Upper lobe of left lung (tissue), 6 donors: ENCODE results near the gene CREBRF. TPM values are rescaled to one million over a fixed set of nuclear protein-coding genes. Genes with fewer than 3 reads are reported as not detected.

Experiments used
- ATAC-seq, 2 donors: fragments of 200-7000 bp; cut with Tn5 transposase; one replicate each; pipeline ENCODE4 v1.9.1; 2022; ENCODE audit warnings: mild to moderate bottlenecking in 2 of 2, moderate library complexity in 2 of 2; ENCODE audit not compliant: low FRiP score in 2 of 2
- DNase-seq, 2 donors: peaks; one replicate each; pipeline ENCODE4 v3.0.0-alpha.2; 2019 to 2020
- H3K27ac ChIP-seq, 4 donors: fragments of 200-600 bp; sonication (generic); one replicate each; pipeline ENCODE4 v1.5.1; 2016 to 2019
- H3K27me3 ChIP-seq, 4 donors: fragments of 200-600 bp; sonication (generic); one replicate each; pipeline ENCODE4 v1.5.1; 2017 to 2019
- H3K36me3 ChIP-seq, 4 donors: fragments of 200-600 bp; sonication (generic); one replicate each; pipeline ENCODE4 v1.5.1; 2016 to 2019
- H3K4me1 ChIP-seq, 4 donors: fragments of 200-600 bp; sonication (generic); one replicate each; pipeline ENCODE4 v1.5.1; 2018 to 2019
- H3K4me3 ChIP-seq, 4 donors: fragments of 200-600 bp; sonication (generic); one replicate each; pipeline ENCODE4 v1.5.1; 2017 to 2019; ENCODE audit warnings: mild to moderate bottlenecking in 2 of 4, moderate library complexity in 1 of 4
- H3K9me3 ChIP-seq, 4 donors: fragments of 200-600 bp; sonication (generic); one replicate each; pipeline ENCODE4 v1.5.1; 2018 to 2019
- CTCF ChIP-seq, 6 experiments: fragments of 450-650 bp in 4 of 6; fragments of 200-600 bp in 2 of 6; sonication (generic) in 2 of 6; IDR thresholded peaks; one replicate each; pipeline ENCODE4 v1.5.1; 2016 to 2019; ENCODE audit warnings: antibody characterized with exemption in 6 of 6
- EP300 ChIP-seq, 4 donors: sonication (generic); formaldehyde crosslinking; IDR thresholded peaks; one replicate each; pipeline ENCODE4 v1.5.1; 2017; ENCODE audit warnings: antibody characterized with exemption in 4 of 4, control low read depth in 2 of 4
- POLR2A ChIP-seq, 4 donors: fragments of 450-650 bp; IDR thresholded peaks; one replicate each; pipeline ENCODE4 v1.5.1; 2016 to 2017; ENCODE audit warnings: antibody characterized with exemption in 4 of 4, mild to moderate bottlenecking in 2 of 4
- POLR2AphosphoS5 ChIP-seq, 2 donors: sonication (generic); formaldehyde crosslinking; IDR thresholded peaks; one replicate each; pipeline ENCODE4 v1.5.1; 2017; ENCODE audit warnings: antibody characterized with exemption in 2 of 2
- WGBS, 2 donors: methylation state at CpG; one replicate each; pipeline ENCODE4 v1.1.5; 2017 to 2018; 5-methylcytosine and 5-hydroxymethylcytosine counted together
- total RNA-seq, 6 donors: library from RNA; depleted of rRNA in 4 of 6; stranded (reverse); fragments of >200 nt in 4 of 6; gene quantifications; one replicate each; pipeline versions ENCODE4 v1.1.0 to v1.2.1, GENCODE V29; 2016 to 2021
- donor health status: DM: no; HTN: no; CAD: no; lungs with moderate emphysema.
- donor health status: DM: no; HTN: yes; CAD: no; lungs with severe emphysema.

CREBRF gene
- total RNA-seq, 6 donors from 2014 or later = 22.0 to 65.0 (median 38.0) TPM

- no peak overlapping the region for H3K4me3 ChIP-seq
- DNase-seq (no peak), ATAC-seq (no peak)
- peaks cover 12 to 18% (median 15%) of the 10 kb centered on the region in 4 donors for H3K4me1 ChIP-seq
- 63 to 77% methylated on average over 3 of the region's 3 CpGs for WGBS, 2 donors
- no peaks in the 10 kb centered on the region for H3K36me3 ChIP-seq
- TF ChIP-seq POLR2A (IDR thresholded peaks at IDR 0.05) = no peak
- TF ChIP-seq EP300 (IDR thresholded peaks at IDR 0.05) = no peak
- no peak for TF ChIP-seq CTCF (IDR thresholded peaks at IDR 0.05)
- no peak for TF ChIP-seq POLR2AphosphoS5 (IDR thresholded peaks at IDR 0.05)
- no peak overlapping the region for H3K27ac ChIP-seq
- no peaks in the 10 kb centered on the region for H3K9me3 ChIP-seq
- no peaks in the 10 kb centered on the region for H3K27me3 ChIP-seq
Measured at GRCh38 chr5:173053041-173053440, 3.1 kb upstream of the CREBRF start.

- Histone ChIP-seq H3K27me3 (no peaks in the 10 kb centered on the region), H3K4me3 (peak overlapping the region in 3 of 4 donors; percentile 99 to 100 (median 100)), H3K9me3 (no peaks in the 10 kb centered on the region), H3K4me1 (peaks cover 21 to 28% (median 26%) of the 10 kb centered on the region in 4 donors), H3K36me3 (peaks cover 0 to 6% (median 0%) of the 10 kb centered on the region in 4 donors), H3K27ac (peak overlapping the region in 3 of 4 donors; percentile 48 to 100 (median 98))
- no peak for TF ChIP-seq POLR2AphosphoS5 (IDR thresholded peaks at IDR 0.05)
- TF ChIP-seq EP300 (IDR thresholded peaks at IDR 0.05) = no peak
- TF ChIP-seq POLR2A (IDR thresholded peaks at IDR 0.05) = no peak
- DNase-seq (no peak), ATAC-seq (no peak)
- 29 to 31% methylated on average over 10 of the region's 10 CpGs for WGBS, 2 donors
Measured at GRCh38 chr5:173055042-173055721, 970 bp upstream of the CREBRF start.

DNA sequence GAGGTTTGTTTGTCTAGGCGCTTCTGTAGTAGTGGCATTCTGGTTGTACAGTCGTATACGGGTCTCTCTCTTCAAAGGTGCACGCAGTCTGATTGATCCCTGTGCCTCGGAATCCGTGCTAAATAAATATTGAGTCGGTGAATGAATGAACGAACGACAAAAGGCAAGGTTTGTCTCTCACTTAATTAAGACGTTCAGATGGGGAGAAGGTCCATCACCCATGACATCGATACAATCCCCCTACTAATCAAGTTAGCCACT, 500 bp upstream of the CREBRF start:
- DNase-seq (no peak), ATAC-seq (no peak)
- H3K9me3 ChIP-seq = no peaks in the 10 kb centered on the region
- H3K36me3 ChIP-seq = peaks cover 0 to 6% (median 0%) of the 10 kb centered on the region in 4 donors
- 0 to 1% methylated on average over 7 to 11 of the region's 11 CpGs for WGBS, 2 donors
- H3K27ac ChIP-seq = peak overlapping the region; percentile 48 to 100 (median 98)
- no peaks in the 10 kb centered on the region for H3K27me3 ChIP-seq
- peak overlapping the region; percentile 4 to 100 (median 100) for H3K4me3 ChIP-seq
- no peak for TF ChIP-seq CTCF (IDR thresholded peaks at IDR 0.05)
- TF ChIP-seq POLR2A (IDR thresholded peaks at IDR 0.05) = no peak
- no peak for TF ChIP-seq POLR2AphosphoS5 (IDR thresholded peaks at IDR 0.05)
- TF ChIP-seq EP300 (IDR thresholded peaks at IDR 0.05) = no peak
- peaks cover 21 to 28% (median 26%) of the 10 kb centered on the region in 4 donors for H3K4me1 ChIP-seq

DNA sequence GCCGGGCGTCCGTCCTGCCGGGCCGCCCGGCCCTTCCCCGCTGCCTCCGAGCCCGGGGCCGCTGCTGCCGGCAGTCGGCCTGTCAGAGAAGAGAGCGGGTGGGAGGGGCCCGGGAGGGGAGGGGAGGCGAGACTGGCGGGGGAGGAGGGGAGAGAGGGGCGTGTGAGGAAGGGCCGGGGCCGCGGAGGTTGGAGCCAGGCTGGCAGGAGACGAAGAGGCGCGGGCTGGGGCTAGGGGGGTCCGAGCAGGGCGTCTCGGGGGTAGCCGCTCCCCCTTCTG, 570 bp downstream of the CREBRF start:
- H3K27ac ChIP-seq = peak overlapping the region; percentile 97 to 100 (median 98)
- H3K4me1 ChIP-seq = peaks cover 21 to 33% (median 26%) of the 10 kb centered on the region in 4 donors

More for the DNA sequence above, 570 bp downstream of the CREBRF start:
- TF ChIP-seq CTCF (IDR thresholded peaks at IDR 0.05) = no peak
- no peak for TF ChIP-seq POLR2AphosphoS5 (IDR thresholded peaks at IDR 0.05)
- TF ChIP-seq EP300 (IDR thresholded peaks at IDR 0.05) = no peak
- no peak for TF ChIP-seq POLR2A (IDR thresholded peaks at IDR 0.05)
- H3K4me3 ChIP-seq = peak overlapping the region; percentile 99 to 100 (median 100)
- H3K36me3 ChIP-seq = peaks cover 0 to 13% (median 0%) of the 10 kb centered on the region in 4 donors
- H3K9me3 ChIP-seq = no peaks in the 10 kb centered on the region
- no peaks in the 10 kb centered on the region for H3K27me3 ChIP-seq
- WGBS, 2 donors = 0% methylated on average over 1 of the region's 27 CpGs
- DNase-seq = no peak
- ATAC-seq = peak; percentile 80 to 87
